GM18498 (cell line): ENCODE data around the gene STRA6.
"Not testable (repeated sequence)": the region's sequence is repeated elsewhere in the genome, so short reads cannot be mapped to it uniquely, and the experiment has no call there.

Source experiments
- ATAC-seq: cut with Tn5 transposase; IDR thresholded peaks from one replicate; pipeline ENCODE4 v1.9.1; 2021; ENCODE audit warnings: mild to moderate bottlenecking, moderate library complexity; ENCODE audit not compliant: unreplicated experiment

Gene STRA6

DNA sequence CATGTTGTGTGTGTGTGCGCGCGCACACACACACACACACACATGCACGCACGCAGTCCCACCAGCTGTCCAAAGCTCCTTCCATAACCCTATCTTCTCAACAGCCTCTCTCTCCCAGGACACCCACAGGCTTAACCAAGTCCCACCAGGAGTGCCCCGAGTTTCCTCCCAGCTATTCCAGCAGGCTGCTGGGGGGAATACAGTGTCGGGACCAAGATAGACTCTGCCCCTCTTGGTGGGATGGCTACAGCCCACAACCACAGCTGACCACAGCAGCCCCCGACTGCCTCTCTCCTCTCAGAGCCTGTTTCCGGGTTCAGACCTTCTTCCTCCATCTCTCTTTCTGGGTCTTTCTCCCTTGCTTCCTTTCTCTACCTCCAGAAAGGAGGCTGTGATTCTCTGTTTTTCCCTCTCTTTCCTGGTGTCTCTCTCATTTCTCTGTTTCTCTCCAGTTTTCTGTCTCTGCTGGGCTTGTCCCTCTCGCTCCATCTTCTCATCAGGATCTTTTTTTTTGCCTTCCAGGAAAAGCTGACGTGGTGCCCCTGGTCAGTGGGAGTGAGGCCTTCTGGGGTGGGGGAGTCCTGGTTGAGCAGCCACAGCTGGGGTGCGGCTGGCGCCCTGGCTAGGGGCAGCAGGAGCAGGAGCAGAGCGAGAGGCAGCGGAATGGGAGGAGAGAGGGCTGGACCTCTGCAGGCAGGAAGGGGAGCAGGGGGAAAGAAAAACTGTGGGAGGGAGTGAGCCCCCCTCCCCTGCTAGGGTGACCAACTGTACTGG is 32.3 kb downstream of the STRA6 start:
- ATAC-seq: no peak

DNA sequence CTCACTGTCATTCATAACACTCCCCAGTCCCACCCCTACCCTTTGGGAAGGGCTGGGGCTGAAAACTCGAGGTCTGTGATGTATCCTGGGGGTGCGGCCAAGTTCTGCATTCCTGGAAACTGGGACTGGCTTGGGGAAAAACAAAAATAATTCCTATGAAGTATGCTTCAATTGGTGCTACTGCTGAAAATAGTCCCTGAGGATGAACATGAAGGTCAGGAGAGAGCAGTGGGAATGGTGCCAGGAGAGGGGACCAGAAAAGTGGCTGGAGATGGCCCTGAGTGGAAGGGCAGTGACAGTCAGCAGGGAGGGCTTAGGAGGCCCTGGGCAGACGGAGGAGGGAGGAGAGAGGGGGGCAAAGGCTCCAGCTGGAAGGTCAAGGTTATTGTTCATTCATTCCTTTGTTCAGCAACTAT is 33.9 kb downstream of the STRA6 start:
- ATAC-seq: no peak

DNA sequence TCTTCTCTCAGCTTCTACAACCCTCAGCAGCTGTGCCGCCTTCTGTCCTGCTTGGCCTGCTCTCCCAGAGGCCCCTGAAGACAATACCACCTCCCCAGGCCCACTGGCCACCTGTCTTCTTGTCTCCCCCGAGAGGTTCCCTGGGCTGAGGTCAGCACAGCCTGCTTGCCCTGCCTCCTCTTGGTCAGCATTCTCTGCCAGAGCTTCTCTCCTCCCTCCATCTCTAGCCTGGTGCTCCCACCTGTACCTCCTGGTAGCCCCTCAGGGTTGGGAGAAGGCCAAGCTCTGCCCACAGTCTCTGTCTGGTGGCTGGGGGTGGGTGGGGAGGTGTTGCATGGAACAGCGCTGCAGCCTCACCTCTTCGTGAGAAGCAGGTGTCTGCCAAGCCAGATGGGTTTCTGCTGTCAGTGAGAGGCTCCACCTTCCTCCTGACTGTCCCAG is 34.7 kb downstream of the STRA6 start:
- ATAC-seq: no peak

DNA sequence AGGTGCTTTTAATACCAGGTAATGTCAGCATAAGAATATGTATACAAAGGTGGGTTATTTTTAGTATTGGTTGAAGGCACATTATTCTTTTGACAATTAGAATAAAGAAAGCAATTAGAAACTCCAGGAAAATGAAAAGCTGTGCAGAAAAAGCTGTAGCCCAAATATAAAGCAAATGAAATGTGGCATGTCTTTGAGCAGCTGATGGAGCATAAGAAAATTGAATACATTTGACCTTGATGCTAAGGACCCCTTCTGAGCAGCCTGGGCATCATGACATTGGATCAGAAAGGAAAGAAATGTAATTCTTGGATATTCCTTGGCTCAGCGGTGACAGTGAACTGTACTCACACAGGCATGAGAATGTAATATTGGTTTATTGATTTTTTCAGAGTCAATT is 37.1 kb downstream of the STRA6 start:
- ATAC-seq: no peak

DNA sequence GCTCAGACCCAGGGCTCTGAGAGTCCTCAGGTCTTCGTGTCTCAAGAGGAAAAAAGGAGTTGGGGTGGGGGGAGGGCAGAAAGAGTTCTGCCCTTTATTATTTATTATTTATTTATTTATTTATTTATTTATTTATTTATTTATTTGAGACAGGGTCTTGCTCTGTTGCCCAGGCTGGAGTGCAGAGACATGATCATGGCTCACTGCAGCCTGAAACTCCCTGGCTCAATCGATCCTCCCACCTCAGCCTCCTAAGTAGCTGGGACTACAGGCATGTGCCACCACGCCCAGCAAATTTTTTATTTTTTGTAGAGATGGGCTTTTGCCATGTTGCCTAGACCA is 40.4 kb downstream of the STRA6 start:
- not testable (repeated sequence) for ATAC-seq

DNA sequence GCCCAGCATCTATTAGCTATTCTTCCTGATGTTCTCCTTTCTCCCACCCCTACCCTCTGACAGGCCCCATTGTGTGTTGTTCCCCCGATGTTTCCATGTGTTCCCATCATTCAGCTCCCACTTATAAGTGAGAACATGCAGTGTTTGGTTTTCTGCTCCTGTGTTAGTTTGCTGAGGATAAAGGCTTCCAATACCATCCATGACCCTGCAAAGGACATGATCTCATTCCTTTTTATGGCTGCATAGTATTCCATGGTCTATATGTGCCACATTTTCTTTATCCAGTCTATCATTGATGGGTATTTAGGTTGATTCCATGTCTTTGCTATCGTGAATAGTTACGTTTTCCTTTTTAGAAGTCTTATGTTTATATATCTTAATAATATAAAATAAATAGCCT is 42.2 kb downstream of the STRA6 start:
- not testable (repeated sequence) for ATAC-seq

DNA sequence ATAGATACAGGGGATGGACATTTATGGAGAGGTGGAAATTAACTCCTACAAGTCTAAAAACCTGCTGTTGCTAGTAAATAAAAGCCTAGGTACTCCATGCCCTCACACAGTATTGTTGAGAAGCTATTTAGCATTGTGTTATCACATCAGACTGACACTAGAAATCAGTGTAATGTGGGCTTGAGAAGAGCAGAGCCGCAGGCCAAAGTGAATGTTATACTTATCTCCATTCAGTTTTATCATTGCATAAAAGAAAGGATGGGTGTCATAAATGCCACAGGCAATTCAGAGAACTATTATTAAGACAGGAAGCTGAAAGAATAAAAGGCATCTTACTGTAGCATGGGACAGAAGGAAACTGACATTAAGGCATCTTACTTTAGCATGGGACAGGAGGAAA is 42.8 kb downstream of the STRA6 start:
- ATAC-seq: no peak

DNA sequence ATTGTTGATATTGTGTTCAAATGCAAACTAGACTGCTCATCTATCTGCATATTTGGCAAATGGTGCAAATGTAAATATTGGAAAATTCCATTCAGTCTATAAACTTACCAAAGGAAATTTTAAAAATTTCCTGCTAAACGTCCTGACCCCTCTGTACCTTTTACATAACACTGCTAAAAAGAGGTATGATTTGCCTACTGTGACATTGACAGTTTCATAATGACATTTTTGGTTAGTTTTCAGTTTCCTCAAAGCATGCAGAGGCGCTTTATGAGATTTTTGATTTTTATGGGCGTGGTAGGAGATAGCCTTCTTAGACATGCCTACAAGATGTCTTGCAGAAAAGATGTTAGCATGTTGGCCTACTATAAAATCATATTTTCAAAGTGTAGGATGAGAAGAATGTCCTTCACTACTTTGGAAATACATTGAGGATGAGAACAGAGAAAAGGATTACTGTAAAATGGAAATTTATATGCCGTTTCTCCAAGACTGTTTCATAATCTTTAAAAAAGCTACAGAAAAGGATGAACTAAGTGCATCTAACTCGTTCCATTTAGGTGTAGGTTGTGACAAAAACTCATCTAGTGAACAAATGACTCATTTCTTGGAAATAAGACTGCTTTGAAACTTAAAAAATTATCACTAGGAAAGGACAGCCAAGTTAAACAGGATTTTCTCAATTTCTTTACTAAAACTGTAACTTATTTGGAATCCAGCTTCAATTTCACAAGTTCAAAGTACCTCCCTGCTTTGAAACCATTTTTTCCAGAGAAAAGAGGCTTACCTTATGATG is 43.5 kb downstream of the STRA6 start:
- ATAC-seq: peak; percentile 74

DNA sequence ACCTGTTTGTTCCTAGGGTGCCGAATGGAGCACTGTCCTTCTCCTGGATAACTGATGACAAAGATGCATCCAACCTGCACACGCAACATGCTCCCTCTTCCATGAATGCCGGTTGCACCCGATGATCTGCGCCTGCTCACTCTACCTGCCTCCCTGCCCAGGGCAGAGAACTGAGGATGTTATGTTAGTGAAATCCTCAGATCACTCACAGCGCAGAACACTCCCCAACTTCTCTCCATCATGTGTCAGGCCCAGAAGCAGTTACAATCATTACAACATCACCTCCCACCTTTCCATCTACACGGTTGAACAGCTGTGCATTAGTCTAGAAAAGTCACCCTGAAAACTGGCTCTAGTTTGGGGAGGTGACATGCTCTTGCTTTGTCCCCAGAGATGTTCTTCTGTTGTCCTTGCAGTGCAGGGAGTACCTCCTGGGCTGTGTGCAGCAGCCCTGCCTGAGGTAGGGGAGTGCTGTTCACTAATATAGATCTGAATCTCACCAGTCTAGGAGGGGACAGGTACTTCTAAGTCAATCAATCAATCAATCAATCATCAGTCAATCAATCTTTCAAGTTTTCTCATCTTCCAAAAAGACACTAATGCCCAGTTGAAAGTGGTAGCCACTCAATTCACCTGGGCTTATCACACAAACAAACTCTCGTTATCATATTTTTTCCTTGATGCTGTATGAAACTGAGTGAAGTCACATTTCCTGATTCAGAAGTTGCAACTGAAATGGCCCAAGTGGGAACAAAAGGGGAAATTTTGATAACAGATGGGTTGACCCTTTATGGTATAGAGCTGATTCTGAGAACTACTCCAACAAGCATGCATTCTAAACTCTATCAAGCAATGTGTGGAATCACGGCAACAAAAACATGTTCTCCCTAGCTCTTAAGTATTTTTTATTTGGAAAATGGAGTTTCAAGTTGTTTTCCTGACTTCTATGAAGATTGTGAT is 44.4 kb downstream of the STRA6 start:
- no peak for ATAC-seq

DNA sequence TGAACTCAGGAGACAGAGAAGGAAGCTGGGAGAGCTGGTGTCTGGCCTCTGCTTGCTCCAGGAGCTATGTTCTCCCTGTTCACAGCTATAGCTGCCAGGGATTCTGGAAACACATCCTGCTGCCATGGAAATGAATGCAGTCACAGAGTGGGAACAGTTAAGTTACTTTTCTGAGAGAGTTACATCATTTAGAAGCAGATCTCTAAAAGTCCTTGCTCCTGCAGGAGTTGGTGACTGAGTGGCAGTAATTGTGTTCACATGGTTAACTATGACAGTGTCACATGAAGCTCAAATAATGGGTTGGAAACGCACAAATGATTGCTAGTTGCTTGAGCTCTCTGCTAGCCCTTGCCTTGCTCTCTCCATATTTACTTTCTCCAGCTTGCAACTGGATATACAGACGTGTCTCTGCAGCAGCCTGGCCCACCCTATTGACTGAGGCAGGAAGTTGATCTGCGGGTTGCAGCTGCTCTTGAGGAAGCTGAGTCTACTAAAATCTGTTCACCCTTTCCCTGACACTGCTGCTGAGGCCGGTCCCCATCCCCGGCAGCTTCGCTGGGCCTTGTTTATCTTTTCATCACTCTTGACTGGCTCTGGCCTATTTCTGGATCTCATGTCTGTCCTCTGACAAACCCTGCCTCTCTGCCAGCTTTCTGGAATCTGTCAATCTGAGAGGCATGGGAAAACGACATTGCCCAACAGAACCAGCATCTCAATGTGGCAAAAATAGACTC is 45.7 kb downstream of the STRA6 start:
- no peak for ATAC-seq

DNA sequence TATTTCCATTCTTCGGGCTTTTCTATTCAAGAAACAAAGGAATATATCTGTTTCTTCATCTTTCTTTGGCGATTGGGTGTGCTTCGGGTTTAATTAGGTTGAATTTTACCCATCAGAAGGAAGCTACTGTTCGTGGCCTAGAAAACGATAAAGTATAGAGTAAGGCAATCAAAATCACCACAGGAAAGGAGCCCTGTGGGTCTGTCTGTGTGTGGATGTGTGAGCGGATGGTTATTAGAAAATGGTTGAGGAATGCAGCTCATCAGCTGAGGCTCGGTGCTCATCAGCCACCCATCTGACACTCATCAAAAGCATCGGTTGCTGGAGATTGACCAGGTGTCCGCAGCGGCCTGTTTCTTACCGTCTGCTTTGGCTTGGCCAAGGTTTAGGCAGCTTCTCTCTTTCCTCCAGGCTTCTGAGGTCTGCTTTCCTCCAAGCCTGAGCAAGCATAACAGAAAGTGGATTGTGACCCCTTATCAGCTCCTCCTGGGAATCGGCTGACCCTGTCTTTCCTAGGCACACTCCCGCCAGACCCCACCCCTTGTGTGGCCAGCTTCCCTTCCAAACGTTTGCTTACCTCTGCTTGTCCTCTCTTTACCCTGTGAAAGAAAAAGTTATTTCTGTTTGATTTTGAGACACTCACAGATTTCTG is 46.7 kb downstream of the STRA6 start:
- ATAC-seq: no peak

DNA sequence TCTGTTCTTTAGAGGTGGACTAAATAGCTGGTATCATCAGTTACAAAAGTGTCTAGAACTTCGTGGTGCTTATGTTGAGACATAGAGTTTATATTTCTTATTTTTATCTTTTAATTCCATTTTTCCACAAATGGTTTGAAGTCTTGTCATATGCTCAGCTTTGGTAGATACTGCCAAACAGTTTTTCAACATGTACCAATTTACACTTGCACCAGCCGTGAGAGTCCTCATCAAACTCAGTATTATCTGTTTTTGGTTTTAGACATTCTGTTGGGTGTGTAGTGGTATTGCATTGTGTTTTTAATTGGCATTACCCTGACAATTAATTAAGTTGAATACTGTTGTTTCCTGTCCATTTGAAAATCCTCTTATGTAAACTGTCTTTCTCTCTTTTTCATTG is 55.5 kb downstream of the STRA6 start:
- ATAC-seq: no peak

DNA sequence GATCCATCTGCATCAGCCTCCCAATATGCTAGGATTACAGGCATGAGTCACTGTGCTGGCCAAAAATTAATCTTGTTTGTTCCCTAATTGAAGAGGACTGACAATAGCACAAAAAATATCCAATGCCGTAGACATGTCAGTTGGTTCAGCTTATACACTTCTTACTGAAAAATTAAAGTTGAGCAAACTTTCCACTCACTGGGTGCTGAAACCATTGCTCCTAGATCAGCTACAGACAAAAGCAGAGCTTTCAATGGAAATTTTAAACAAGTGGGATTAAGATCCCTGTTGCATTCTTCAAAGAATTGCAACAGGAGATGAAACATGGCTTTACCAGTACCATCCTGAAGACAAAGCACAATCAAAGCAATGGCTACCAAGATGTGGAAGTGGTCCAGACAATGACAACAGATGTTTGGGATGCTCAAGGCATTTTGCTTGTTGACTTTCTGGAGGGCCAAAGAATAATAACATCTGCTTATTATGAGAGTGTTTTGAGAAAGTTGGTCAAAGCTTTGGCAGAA is 56.2 kb downstream of the STRA6 start:
- no peak for ATAC-seq

DNA sequence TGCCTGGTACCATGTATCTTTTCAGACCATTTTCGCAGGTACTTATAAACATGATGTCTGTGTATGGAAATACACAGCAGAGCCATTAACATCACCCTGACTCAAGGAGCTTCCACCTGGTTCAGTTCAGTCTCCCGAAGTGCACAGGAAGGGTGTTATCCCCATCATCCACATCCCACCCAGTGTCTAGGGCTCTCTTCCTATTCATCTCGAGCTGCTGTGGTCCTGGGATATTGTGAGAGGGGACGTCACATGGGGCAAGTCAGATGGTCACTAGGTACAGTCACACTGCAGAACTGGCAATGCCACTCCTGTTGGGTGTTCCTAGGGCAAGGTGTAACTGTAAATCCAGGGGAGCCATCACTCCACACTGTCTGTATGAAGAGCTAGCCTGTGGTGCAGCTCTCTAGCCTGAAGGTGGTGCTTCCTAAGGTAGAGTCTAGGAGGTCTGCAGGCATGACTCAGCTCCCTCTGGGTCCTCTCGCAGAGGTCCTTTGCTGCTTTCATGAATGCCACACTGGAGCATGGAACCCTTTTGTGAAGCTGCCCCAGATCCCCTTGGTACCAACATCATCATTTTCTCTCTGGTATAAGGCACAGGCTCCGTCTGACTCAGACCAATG is 58.3 kb downstream of the STRA6 start:
- no peak for ATAC-seq

DNA sequence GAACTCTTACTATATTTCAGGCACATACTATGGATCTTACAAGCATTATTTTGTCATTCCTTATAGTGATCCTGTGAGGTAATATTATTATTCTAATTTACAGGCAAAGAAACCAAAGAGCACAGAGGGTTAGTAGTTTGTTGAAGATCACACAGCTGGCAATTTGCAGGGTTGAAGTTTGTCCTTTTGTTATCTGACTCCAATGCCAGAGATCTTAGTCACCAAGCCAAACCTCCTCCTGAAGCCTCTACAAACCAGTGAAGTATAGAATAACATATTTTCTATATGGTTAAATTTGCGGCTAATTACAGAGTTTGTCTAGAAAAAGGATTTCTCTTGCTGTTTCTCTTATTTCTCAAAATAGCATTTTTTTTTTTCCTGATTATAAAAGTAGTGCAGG is 61.0 kb downstream of the STRA6 start:
- no peak for ATAC-seq

DNA sequence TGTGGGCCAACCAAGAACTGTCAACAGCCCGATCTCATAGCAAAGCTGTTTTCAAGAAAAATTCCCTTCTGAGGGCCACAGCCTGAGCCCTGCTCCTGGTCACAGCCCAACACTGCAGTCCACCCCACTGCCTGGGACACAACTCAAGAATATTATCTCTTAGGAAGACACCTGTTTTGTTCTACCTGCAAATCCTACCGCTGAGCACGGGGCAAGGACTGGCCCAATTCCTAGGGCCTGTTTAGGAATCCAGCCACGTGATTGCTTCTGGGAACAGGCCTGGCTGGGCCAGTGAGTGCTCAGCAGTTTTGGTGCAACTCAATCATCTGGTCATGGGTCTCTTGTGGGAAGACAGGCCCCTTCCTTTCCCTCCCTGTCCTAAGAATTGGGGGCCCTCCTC is 63.9 kb downstream of the STRA6 start:
- ATAC-seq: no peak

DNA sequence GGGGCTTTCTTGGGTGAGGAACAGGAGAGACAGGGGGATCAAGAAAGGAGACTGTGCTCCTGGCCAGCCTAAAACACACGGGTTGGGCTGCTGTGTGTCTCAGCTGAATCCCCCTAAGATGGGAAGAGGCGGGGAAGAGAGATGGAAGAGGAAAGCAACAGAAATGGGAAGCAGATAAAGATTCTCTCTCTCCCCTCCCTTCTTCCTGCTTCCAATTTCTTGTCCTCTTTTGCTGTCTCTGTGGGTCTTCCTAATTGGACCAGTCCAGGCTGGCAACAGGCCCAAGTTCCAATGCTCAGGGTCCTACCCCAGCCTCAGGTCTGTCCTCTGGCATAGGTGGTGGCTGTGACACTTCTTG is 65.1 kb downstream of the STRA6 start:
- no peak for ATAC-seq

DNA sequence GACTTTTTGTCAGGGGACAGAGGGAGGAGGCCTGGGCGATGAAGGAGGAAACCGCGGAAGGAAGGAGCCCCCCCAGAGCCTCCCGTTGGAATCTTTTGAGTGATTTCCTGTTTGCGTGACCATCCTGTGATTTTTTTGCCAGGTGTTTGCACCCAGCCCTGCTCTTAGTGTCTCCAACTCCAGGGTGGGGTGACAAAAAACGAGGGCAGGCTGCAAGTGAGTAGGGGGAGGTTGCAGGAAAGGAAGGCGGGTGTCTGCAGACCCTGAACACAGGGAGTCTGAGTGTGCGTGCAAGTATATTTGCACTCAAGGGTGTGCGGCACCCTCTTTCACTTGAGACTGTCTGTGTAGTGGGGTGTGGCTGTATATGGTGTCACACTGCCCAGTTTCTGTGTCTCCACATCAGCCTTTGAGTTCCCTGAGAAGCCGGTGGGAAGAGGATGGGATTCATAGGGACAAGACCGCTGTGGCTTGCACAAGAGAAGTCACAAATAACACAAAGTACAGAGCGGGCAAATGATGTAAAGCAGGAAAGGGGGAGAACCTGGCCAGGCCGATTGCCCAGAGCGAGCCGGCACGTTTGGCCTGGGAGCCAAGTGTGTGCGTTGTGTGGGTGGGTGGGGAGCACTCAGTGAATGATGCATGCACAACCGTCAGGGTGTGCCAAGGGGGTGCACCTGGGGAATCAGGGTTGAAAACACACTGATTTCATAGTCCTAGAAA is 65.6 kb downstream of the STRA6 start:
- ATAC-seq: no peak

DNA sequence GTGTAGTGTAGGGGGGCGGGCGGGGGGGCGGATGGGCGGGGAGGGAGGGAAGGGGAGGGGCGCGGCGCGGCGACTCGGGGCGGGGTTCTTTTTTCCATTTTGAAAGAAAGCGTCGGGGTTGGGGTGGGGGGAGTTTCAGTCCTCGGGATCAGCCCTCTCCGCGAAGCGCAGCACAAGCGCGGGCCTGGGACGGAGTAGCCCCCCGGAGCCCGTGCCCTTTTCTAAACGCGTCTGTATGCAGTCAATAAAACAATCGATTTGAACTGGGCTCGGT is 66.1 kb downstream of the STRA6 start:
- ATAC-seq: no peak
